PC-9 (cell line): ENCODE results near the gene MASP1. TPM values are rescaled to one million over a fixed set of nuclear protein-coding genes. Genes with fewer than 3 reads are reported as not detected.

Experiments used
- BruUV-seq: library from RNA; stranded (reverse); fragments of 400-500 nt; replicated peaks from 2 replicates; lab custom pipeline; 2021; lab: Mats Ljungman, UMichigan
- CTCF ChIA-PET: fragments of 300-600 bp; sonication (Branson Sonifier 250); formaldehyde crosslinking; loops from one replicate; lab custom pipeline; 2022; ENCODE audit warnings: antibody characterized with exemption; lab: Charles Lee
- POLR2A ChIA-PET: fragments of 300-600 bp; sonication (Branson Sonifier 250); formaldehyde crosslinking; loops from one replicate; lab custom pipeline; 2022; ENCODE audit warnings: antibody characterized with exemption; ENCODE audit not compliant: unreplicated experiment; lab: Charles Lee
- DNase-seq, 2 experiments: peaks; one replicate each; pipeline versions ENCODE4 v3.0.0 to v3.0.0-alpha.2; 2015 to 2022; ENCODE audit warnings: mixed read lengths in 1 of 2
- H2AFZ ChIP-seq: fragments of 200-600 bp; sonication (generic); 2 replicates; pipeline ENCODE4 v1.8.1; 2017; ENCODE audit warnings: antibody characterized with exemption
- H3F3A ChIP-seq: fragments of 200-600 bp; sonication (generic); 2 replicates; pipeline ENCODE4 v1.8.1; 2017; ENCODE audit warnings: antibody characterized with exemption, mild to moderate bottlenecking, low read depth; ENCODE audit not compliant: insufficient read depth
- H3K27ac ChIP-seq: fragments of 200-600 bp; sonication (generic); 2 replicates; pipeline ENCODE4 v1.6.1; 2016; ENCODE audit warnings: mixed run types
- H3K27me3 ChIP-seq: fragments of 200-600 bp; sonication (generic); 2 replicates; pipeline ENCODE4 v1.6.1; 2016; ENCODE audit warnings: low read depth, mixed run types; ENCODE audit not compliant: insufficient read depth
- H3K36me3 ChIP-seq: fragments of 200-600 bp; sonication (generic); 2 replicates; pipeline ENCODE4 v1.6.1; 2016; ENCODE audit warnings: low read depth, mixed run types
- H3K4me1 ChIP-seq: fragments of 200-600 bp; sonication (generic); replicated peaks from 2 replicates; pipeline ENCODE4 v1.6.1; 2016; ENCODE audit warnings: mixed run types; ENCODE audit not compliant: insufficient read depth
- H3K4me2 ChIP-seq: fragments of 200-600 bp; sonication (generic); 2 replicates; pipeline ENCODE4 v1.6.1; 2017; ENCODE audit warnings: mixed run types
- H3K4me3 ChIP-seq: fragments of 200-600 bp; sonication (generic); 2 replicates; pipeline ENCODE4 v1.6.1; 2016; ENCODE audit warnings: mixed run types
- H3K79me2 ChIP-seq: fragments of 200-600 bp; sonication (generic); 2 replicates; pipeline ENCODE4 v1.6.1; 2017; ENCODE audit warnings: low read depth, mixed run types
- H3K9me2 ChIP-seq: fragments of 200-600 bp; sonication (generic); 2 replicates; pipeline ENCODE4 v1.8.1; 2017; ENCODE audit warnings: mild to moderate bottlenecking; ENCODE audit not compliant: insufficient read depth
- H3K9me3 ChIP-seq: fragments of 200-600 bp; sonication (generic); 2 replicates; pipeline ENCODE4 v1.8.1; 2016; ENCODE audit warnings: low read depth; ENCODE audit not compliant: insufficient read depth
- H4K20me1 ChIP-seq: fragments of 200-600 bp; sonication (generic); 2 replicates; pipeline ENCODE4 v1.8.1; 2017; ENCODE audit not compliant: insufficient read depth
- EZH2 ChIP-seq: fragments of 200-600 bp; sonication (generic); IDR thresholded peaks from 2 replicates; pipeline ENCODE4 v1.8.0; 2017; ENCODE audit warnings: antibody characterized with exemption, low read depth
- intact Hi-C: fragments of 100-400 bp; cut with micrococcal nuclease; formaldehyde crosslinking; loops from one replicate; pipeline ENCODE4 v1.10.0; 2022; ENCODE audit not compliant: unreplicated experiment
- total RNA-seq: library from RNA; stranded (reverse); gene quantifications from 2 replicates; pipeline ENCODE4 v1.2.3, GENCODE V29; 2021
- TF ChIP-seq, protein P1 (sequence below): fragments of 200-600 bp; sonication (generic); conservative IDR thresholded peaks from 2 replicates; pipeline ENCODE4 v1.6.1; 2017; ENCODE audit warnings: mixed run types, antibody characterized with exemption, mild to moderate bottlenecking, moderate library complexity

The MASP1 gene
- total RNA-seq, 1 experiment from 2014 or later, result not detected

DNA sequence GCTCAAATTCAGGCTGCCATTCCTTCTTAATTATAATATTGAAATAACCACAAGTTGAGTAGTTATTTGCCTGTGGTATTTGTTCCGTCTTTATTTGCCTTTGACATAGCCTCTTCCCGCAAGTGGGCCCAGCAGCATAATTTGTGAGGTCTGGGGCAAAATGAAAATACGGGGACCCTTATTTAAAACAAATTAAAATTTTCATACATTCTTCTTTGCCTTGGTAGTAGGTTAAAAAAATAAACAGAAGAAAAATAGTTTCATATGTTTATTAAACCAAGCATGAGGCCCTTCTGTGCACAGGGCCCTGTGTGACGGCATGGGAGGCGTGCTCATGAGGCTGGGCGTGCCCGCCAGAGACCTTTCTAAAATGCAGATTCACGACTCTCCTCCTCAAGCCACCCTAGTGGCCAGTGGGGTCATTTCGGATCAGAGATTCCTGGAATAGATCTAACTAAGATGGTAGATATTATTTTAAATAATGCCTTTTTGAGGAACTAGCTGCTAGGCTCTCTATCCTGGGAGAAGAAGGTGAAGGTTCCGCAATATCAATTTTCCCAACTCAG is 35.4 kb downstream of the MASP1 start:
- no peak overlapping the region for H2AFZ ChIP-seq
- no peaks in the 10 kb centered on the region for H3K9me3 ChIP-seq
- no peak for DNase-seq
- H4K20me1 ChIP-seq, result no peaks in the 10 kb centered on the region
- no peaks in the 10 kb centered on the region for H3K36me3 ChIP-seq
- H3K4me2 ChIP-seq, result no peak overlapping the region
- POLR2A ChIA-PET, result interaction anchor here (0.7 kb wide), 1 partner anchor 394 kb away, joined by 3 read pairs; no protein-coding TSS in a partner anchor
- H3K27ac ChIP-seq, result no peak overlapping the region
- intact Hi-C loops, result no loop called here
- CTCF ChIA-PET, result interaction anchor here (0.6 kb wide), 1 partner anchor 172 kb away, joined by 4 read pairs; no protein-coding TSS in a partner anchor
- no peaks in the 10 kb centered on the region for H3K9me2 ChIP-seq
- BruUV-seq, result no TSS peak
- H3F3A ChIP-seq, result no peaks in the 10 kb centered on the region
- TF ChIP-seq, protein P1, sequence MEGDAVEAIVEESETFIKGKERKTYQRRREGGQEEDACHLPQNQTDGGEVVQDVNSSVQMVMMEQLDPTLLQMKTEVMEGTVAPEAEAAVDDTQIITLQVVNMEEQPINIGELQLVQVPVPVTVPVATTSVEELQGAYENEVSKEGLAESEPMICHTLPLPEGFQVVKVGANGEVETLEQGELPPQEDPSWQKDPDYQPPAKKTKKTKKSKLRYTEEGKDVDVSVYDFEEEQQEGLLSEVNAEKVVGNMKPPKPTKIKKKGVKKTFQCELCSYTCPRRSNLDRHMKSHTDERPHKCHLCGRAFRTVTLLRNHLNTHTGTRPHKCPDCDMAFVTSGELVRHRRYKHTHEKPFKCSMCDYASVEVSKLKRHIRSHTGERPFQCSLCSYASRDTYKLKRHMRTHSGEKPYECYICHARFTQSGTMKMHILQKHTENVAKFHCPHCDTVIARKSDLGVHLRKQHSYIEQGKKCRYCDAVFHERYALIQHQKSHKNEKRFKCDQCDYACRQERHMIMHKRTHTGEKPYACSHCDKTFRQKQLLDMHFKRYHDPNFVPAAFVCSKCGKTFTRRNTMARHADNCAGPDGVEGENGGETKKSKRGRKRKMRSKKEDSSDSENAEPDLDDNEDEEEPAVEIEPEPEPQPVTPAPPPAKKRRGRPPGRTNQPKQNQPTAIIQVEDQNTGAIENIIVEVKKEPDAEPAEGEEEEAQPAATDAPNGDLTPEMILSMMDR, result 0 out of 2 replicates have a peak, but pooled peaks have one; percentile 18
- no peak for TF ChIP-seq EZH2
- H3K27me3 ChIP-seq, result no peaks in the 10 kb centered on the region; the same call in 1 of the 2 replicates
- H3K4me3 ChIP-seq, result no peak overlapping the region
- no peaks in the 10 kb centered on the region for H3K4me1 ChIP-seq
- no peaks in the 10 kb centered on the region for H3K79me2 ChIP-seq

GRCh38 chr3:187255314-187255713 is 36.2 kb downstream of the MASP1 start:
- Histone ChIP-seq H3K27ac (no peak overlapping the region), H4K20me1 (no peaks in the 10 kb centered on the region), H2AFZ (no peak overlapping the region), H3K27me3 (no peaks in the 10 kb centered on the region; the same call in 1 of the 2 replicates), H3K4me1 (no peaks in the 10 kb centered on the region), H3K4me3 (no peak overlapping the region), H3K36me3 (no peaks in the 10 kb centered on the region), H3K9me2 (no peaks in the 10 kb centered on the region), H3F3A (no peaks in the 10 kb centered on the region), H3K79me2 (no peaks in the 10 kb centered on the region), H3K4me2 (no peak overlapping the region), H3K9me3 (no peaks in the 10 kb centered on the region)
- CTCF ChIA-PET, result no interaction called here
- TF ChIP-seq, protein P1, result no peak
- no peak for TF ChIP-seq EZH2
- intact Hi-C loops, result no loop called here
- POLR2A ChIA-PET, result no interaction called here
- no TSS peak for BruUV-seq
- DNase-seq, result no peak

GRCh38 chr3:187252311-187252710 is 39.2 kb downstream of the MASP1 start:
- Histone ChIP-seq H3K4me3 (no peak overlapping the region), H2AFZ (no peak overlapping the region), H3K4me2 (no peak overlapping the region), H3K36me3 (no peaks in the 10 kb centered on the region), H3K27ac (no peak overlapping the region), H3K9me2 (no peaks in the 10 kb centered on the region), H4K20me1 (no peaks in the 10 kb centered on the region), H3K9me3 (no peaks in the 10 kb centered on the region), H3K4me1 (no peaks in the 10 kb centered on the region), H3K27me3 (no peaks in the 10 kb centered on the region), H3K79me2 (no peaks in the 10 kb centered on the region), H3F3A (no peaks in the 10 kb centered on the region)
- ChIA-PET POLR2A (no interaction called here), CTCF (no interaction called here)
- BruUV-seq, result no TSS peak
- DNase-seq, result no peak
- TF ChIP-seq, protein P1, result no peak
- no peak for TF ChIP-seq EZH2
- intact Hi-C loops, result no loop called here
